T1000 (cell line): ENCODE data around the gene PHTF2.
"Not testable (repeated sequence)": the region's sequence is repeated elsewhere in the genome, so short reads cannot be mapped to it uniquely, and the experiment has no call there.

Source experiments
- DNase-seq: peaks from one replicate; lab custom pipeline; 2025; ENCODE audit warnings: mixed read lengths; lab: John Stamatoyannopoulos, UW

PHTF2 gene

DNA sequence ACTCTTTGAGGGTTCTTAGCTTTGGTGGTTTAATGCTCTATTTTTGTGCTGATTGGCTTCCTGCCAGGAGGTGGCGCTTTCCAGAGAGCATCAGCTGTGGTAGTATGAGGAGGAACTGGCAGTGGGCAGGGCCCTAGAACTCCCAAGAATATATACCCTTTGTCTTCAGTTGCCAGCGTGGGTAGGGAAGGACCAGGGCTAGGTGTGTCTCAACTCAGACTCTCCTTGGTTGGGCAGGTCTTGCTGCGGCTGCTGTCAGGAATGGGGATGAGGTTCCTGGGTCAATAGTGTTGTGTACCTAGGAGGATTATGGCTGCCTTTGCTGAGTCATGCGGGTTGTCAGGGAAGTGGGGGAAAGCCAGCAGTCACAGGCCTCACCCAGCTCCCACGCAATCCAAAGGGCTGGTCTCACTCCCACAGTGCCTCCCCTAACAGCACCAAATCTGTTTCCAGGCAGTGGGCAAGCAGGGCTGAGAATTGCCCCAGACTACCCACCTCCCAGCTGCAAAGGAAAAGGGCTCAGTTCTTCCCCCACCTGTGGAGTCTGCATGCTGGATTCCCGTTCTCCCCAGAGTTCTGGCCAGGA is 191.5 kb downstream of the PHTF2 start:
- DNase-seq, result no peak

- DNase-seq, result no peak
These were observed 193.1 kb downstream of the PHTF2 start for GRCh38 chr7:77991656-77992055.

GRCh38 chr7:77993838-77994237 is 195.3 kb downstream of the PHTF2 start:
- DNase-seq, result no peak

DNA sequence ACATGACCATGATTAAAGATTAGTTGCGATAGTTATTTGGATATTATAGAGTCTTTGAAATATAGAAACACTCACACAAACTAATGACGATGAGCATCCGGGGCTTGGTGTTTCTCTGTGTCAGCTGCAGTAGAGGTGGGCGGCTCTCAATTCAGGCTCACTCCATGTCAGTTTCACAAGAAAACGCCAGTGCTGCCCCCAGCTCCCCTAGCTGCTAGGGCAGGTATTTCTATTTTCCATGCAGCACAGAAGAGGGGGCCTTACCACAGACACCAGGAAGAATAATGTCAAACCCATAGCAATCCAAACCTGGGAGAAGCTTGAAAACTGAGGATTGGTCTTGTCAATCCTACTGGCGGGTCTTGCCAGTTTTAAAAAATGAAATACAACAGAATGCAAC is 197.1 kb downstream of the PHTF2 start:
- DNase-seq, result no peak

DNA sequence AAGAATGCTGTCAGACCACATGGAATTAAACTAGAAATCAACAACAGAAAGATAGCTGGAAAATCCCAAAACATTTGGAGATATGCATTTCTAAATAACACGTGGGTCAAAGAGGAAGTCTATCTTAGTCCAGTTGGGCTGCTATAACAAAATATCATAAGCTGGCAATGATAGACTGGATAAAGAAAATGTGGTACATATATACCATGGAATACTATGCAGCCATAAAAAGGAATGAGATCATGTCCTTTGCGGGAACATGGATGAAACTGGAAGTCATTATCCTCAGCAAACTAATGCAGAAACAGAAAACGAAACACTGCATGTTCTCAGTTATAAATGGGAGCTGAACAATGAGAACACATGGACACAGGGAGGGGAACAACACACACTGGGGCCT is 200.6 kb downstream of the PHTF2 start:
- not testable (repeated sequence) for DNase-seq

- no peak for DNase-seq
These were observed 203.4 kb downstream of the PHTF2 start for GRCh38 chr7:78002021-78002420.

GRCh38 chr7:78002715-78003114 is 204.1 kb downstream of the PHTF2 start:
- no peak for DNase-seq

- no peak for DNase-seq
These were observed 207.6 kb downstream of the PHTF2 start for GRCh38 chr7:78006063-78006755.
